GM12878 (cell line): ENCODE measurements around the gene SLC16A6. TPM values are rescaled to one million over a fixed set of nuclear protein-coding genes. Genes with fewer than 3 reads are reported as not detected.

ENCODE experiments used
- ATAC-seq: fragments of 200-7000 bp; cut with Tn5 transposase; 3 replicates; pipeline ENCODE4 v1.9.1; 2020; ENCODE audit warnings: mild to moderate bottlenecking, moderate library complexity
- BruUV-seq: library from RNA; stranded (reverse); fragments of 400-500 nt; replicated peaks from 2 replicates; lab custom pipeline; 2021; lab: Mats Ljungman, UMichigan
- CTCF ChIA-PET: fragments of 300-600 bp; sonication (Branson Sonifier 250); formaldehyde crosslinking; extraction: SDS; loops from one replicate; lab custom pipeline; 2021; ENCODE audit warnings: inconsistent platforms; lab: Yijun Ruan, JAX
- POLR2A ChIA-PET: fragments of 350-600 bp; formaldehyde crosslinking; extraction: SDS; loops from one replicate; lab custom pipeline; 2021; ENCODE audit warnings: inconsistent platforms; lab: Charles Lee
- RAD21 ChIA-PET: fragments of 300-600 bp; sonication (Branson Sonifier 250); formaldehyde crosslinking; loops from one replicate; lab custom pipeline; 2023; ENCODE audit warnings: antibody characterized with exemption; ENCODE audit not compliant: unreplicated experiment; lab: Charles Lee
- SMC1A ChIA-PET: fragments of 300-600 bp; sonication (Branson Sonifier 250); formaldehyde crosslinking; loops from one replicate; lab custom pipeline; 2023; ENCODE audit not compliant: unreplicated experiment, uncharacterized antibody; lab: Charles Lee
- DNase-seq: peaks from one replicate; pipeline ENCODE4 v3.0.0-alpha.2; 2011; ENCODE audit warnings: low read depth, low spot score
- FAIRE-seq: peaks from 3 replicates; lab custom pipeline; 2011; peaks lifted over from hg19 to GRCh38; lab: Jason Lieb, UNC
- H2AFZ ChIP-seq: 2 replicates; pipeline ENCODE4 v1.6.0; 2011; ENCODE audit warnings: low read depth, low read length, control low read depth; ENCODE audit not compliant: control insufficient read depth
- H3K27ac ChIP-seq: 2 replicates; pipeline ENCODE4 v1.5.1; 2011; ENCODE audit warnings: control low read depth; ENCODE audit not compliant: control insufficient read depth, insufficient read depth
- H3K27me3 ChIP-seq, 2 experiments: replicated peaks in 1 of 2; 2 replicates each; pipeline versions ENCODE4 v1.6.0 to v1.6.1; 2011; ENCODE audit warnings: low read length in 1 of 2; ENCODE audit not compliant: control insufficient read depth in 2 of 2, insufficient read depth in 2 of 2
- H3K36me3 ChIP-seq, 2 experiments: 2 replicates each; pipeline ENCODE4 v1.5.1; 2011; ENCODE audit warnings: low read length in 1 of 2; ENCODE audit not compliant: control insufficient read depth in 2 of 2, insufficient read depth in 2 of 2
- H3K4me1 ChIP-seq: 2 replicates; pipeline ENCODE4 v1.6.1; 2011; ENCODE audit warnings: mild to moderate bottlenecking, low read length, moderate library complexity, mixed read lengths; ENCODE audit not compliant: control insufficient read depth, insufficient read depth
- H3K4me2 ChIP-seq: 2 replicates; pipeline ENCODE4 v1.6.0; 2011; ENCODE audit warnings: control low read depth; ENCODE audit not compliant: control insufficient read depth, insufficient read depth
- H3K4me3 ChIP-seq: fragments of 200-600 bp; sonication (generic); 2 replicates; pipeline ENCODE4 v1.5.1; 2016
- H3K79me2 ChIP-seq: 2 replicates; pipeline ENCODE4 v1.6.0; 2011; ENCODE audit warnings: low read length; ENCODE audit not compliant: control insufficient read depth, insufficient read depth
- H3K9ac ChIP-seq: 2 replicates; pipeline ENCODE4 v1.8.0; 2011; ENCODE audit warnings: low read length, control low read depth, mixed read lengths; ENCODE audit not compliant: control insufficient read depth, insufficient read depth
- H3K9me3 ChIP-seq: replicated peaks from 3 replicates; pipeline ENCODE4 v1.5.1; 2011; ENCODE audit warnings: mild to moderate bottlenecking, low read length; ENCODE audit not compliant: control insufficient read depth, insufficient read depth
- H4K20me1 ChIP-seq: 2 replicates; pipeline ENCODE4 v1.6.0; 2011; ENCODE audit not compliant: control insufficient read depth, insufficient read depth
- ASH2L ChIP-seq: fragments of 300-600, 200-600 bp; sonication (generic); IDR thresholded peaks from 2 replicates; pipeline ENCODE4 v1.6.1; 2017; ENCODE audit warnings: low read depth, mild to moderate bottlenecking, borderline replicate concordance
- CUX1 ChIP-seq: IDR thresholded peaks from 2 replicates; pipeline ENCODE4 v1.6.1; 2012; ENCODE audit warnings: improper control_type of control experiment, low read depth, low read length; ENCODE audit not compliant: insufficient replicate concordance
- ELK1 ChIP-seq: IDR thresholded peaks from 2 replicates; pipeline ENCODE4 v1.6.1; 2012; ENCODE audit warnings: low read depth, low read length, improper control_type of control experiment
- EP300 ChIP-seq, 2 experiments: fragments of 150-350 bp in 1 of 2; IDR thresholded peaks; 2 replicates each; pipeline ENCODE4 v1.6.1; 2011 to 2012; ENCODE audit warnings: low read depth in 2 of 2, low read length in 2 of 2, borderline replicate concordance in 1 of 2, improper control_type of control experiment in 1 of 2, inconsistent platforms in 1 of 2; ENCODE audit not compliant: control insufficient read depth in 1 of 2
- JUNB ChIP-seq: IDR thresholded peaks from 2 replicates; pipeline ENCODE4 v1.6.1; 2016; ENCODE audit warnings: antibody characterized with exemption, mild to moderate bottlenecking
- JUND ChIP-seq: IDR thresholded peaks from 2 replicates; pipeline ENCODE4 v1.6.1; 2012; ENCODE audit warnings: low read depth, mild to moderate bottlenecking, low read length, improper control_type of control experiment, moderate library complexity
- KLF5 ChIP-seq: fragments of 450-650 bp; IDR thresholded peaks from 2 replicates; pipeline ENCODE4 v1.6.1; 2014; ENCODE audit warnings: mild to moderate bottlenecking; ENCODE audit not compliant: partially characterized antibody
- MEF2A ChIP-seq: IDR thresholded peaks from 2 replicates; pipeline ENCODE4 v1.6.1; 2011; ENCODE audit warnings: low read depth, mild to moderate bottlenecking, low read length, moderate library complexity; ENCODE audit not compliant: insufficient read depth
- MXI1 ChIP-seq: fragments of 150-350 bp; IDR thresholded peaks from 2 replicates; pipeline ENCODE4 v1.6.1; 2011; ENCODE audit warnings: low read depth, mild to moderate bottlenecking, inconsistent platforms, low read length, improper control_type of control experiment
- MYB ChIP-seq: fragments of 150-350 bp; IDR thresholded peaks from 2 replicates; pipeline ENCODE4 v1.6.1; 2014; ENCODE audit warnings: mild to moderate bottlenecking, low read depth, low read length, borderline replicate concordance
- SIX5 ChIP-seq: IDR thresholded peaks from 2 replicates; pipeline ENCODE4 v1.6.1; 2011; ENCODE audit warnings: mild to moderate bottlenecking, low read depth, low read length, moderate library complexity; ENCODE audit not compliant: severe bottlenecking
- WGBS: methylation state at CpG from one replicate; pipeline ENCODE4 v1.1.6; 2016; ENCODE audit warnings: low lambda C conversion rate; ENCODE audit not compliant: insufficient replicate concordance, insufficient coverage; ENCODE audit errors: missing lambda C conversion rate; 5-methylcytosine and 5-hydroxymethylcytosine counted together
- in situ Hi-C: fragments of 300-500 bp; cut with MboI; formaldehyde crosslinking; loops from 9 replicates; pipeline ENCODE4 v1.14.3; 2018; ENCODE audit warnings: mixed read lengths
- intact Hi-C: fragments of 100-400 bp; cut with micrococcal nuclease; formaldehyde crosslinking; loops from one replicate; pipeline ENCODE4 v1.14.2; 2022; ENCODE audit not compliant: unreplicated experiment
- polyA plus RNA-seq, 11 experiments: library from polyadenylated mRNA; depleted of rRNA in 4 of 11; unstranded in 6 of 11; stranded (reverse) in 5 of 11; fragments of >200 nt; fragmentation: Nextera tagmentation in 4 of 11; fragmentation: Illumina TruSeq in 1 of 11; extraction: Ambion mirVana in 4 of 11; extraction: Trizol in 1 of 11; gene quantifications; 1 replicate in 1 of 11; 2 replicates in 10 of 11; pipeline versions ENCODE4 v1.2.1 to v1.2.3, GENCODE V29; 2011 to 2016; ENCODE audit warnings: inconsistent platforms in 2 of 11, missing spikeins in 2 of 11, low read depth in 1 of 11
- total RNA-seq, 4 experiments: library from RNA; depleted of rRNA in 3 of 4; stranded (reverse); fragments of >200 nt in 3 of 4; fragmentation: Illumina TruSeq in 1 of 4; extraction: Trizol in 1 of 4; gene quantifications; 2 replicates each; pipeline versions ENCODE4 v1.2.1 to v1.2.3, GENCODE V29; 2013 to 2021
- TF ChIP-seq, protein P1 (sequence below): fragments of 450-650 bp; IDR thresholded peaks from 2 replicates; pipeline ENCODE4 v1.6.1; 2017; ENCODE audit warnings: mild to moderate bottlenecking, moderate library complexity

The SLC16A6 gene
- total and polyA plus RNA-seq, 10 of the 15 experiments (the other 5 are each of a cell fraction or from before 2014, with no cell fraction given) = 2.4 to 8.8 (median 6.0) TPM

DNA sequence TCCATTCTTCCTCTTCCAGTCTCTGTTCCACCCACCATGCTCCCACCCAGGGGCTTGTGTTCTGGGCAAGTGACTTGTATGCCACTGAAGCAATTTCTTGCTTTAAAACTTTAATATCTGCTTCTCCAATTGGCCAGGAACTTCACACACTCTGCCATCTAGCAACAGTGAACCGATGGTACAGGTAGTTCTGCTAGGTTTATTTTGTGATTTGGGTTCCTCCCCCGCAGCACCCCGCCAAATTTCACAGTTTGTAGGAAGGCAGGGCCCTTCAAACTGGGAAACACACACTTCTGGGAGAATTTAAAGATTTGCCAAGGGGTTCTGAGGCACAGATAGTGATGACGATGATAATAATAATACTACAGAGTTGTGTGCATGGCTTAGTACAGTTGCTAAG, 3.7 kb upstream of the SLC16A6 start (continued):
- no peak for TF ChIP-seq CUX1
- TF ChIP-seq ASH2L = no peak
- no peak for TF ChIP-seq JUND

GRCh38 chr17:68294196-68294555, 3.2 kb upstream of the SLC16A6 start:
- H3K4me1 ChIP-seq = peaks cover 10% of the 10 kb centered on the region
- WGBS = 93% methylated on average over 3 of the region's 3 CpGs
- H2AFZ ChIP-seq = no peak overlapping the region
- no TSS peak for BruUV-seq
- no peak overlapping the region for H3K4me2 ChIP-seq
- FAIRE-seq = no peak
- no peaks in the 10 kb centered on the region for H4K20me1 ChIP-seq
- no peaks in the 10 kb centered on the region for H3K27me3 ChIP-seq
- H3K27ac ChIP-seq = no peak overlapping the region
- ChIA-PET CTCF (interaction anchor here (1.5 kb wide), 1 partner anchor 11 kb away, joined by 3 read pairs; no protein-coding TSS in a partner anchor), RAD21 (no interaction called here), POLR2A (interaction anchor here (0.7 kb wide), 1 partner anchor 18 kb away, joined by 5 read pairs; no protein-coding TSS in a partner anchor), SMC1A (no interaction called here)
- no peaks in the 10 kb centered on the region for H3K36me3 ChIP-seq
- in situ Hi-C loops (no loop called here), intact Hi-C loops (loop anchor here (5.0 kb wide), 2 partner anchors 47 to 53 kb away; partner anchors contain the start of gene AMZ2)
- no peak overlapping the region for H3K9ac ChIP-seq
- peaks cover 24% of the 10 kb centered on the region for H3K79me2 ChIP-seq
- no peak for ATAC-seq
- DNase-seq = no peak
- H3K4me3 ChIP-seq = no peak overlapping the region
- H3K9me3 ChIP-seq = no peaks in the 10 kb centered on the region
- no peak for TF ChIP-seq KLF5
- TF ChIP-seq MXI1 = no peak
- TF ChIP-seq MYB = no peak
- TF ChIP-seq, protein P1, sequence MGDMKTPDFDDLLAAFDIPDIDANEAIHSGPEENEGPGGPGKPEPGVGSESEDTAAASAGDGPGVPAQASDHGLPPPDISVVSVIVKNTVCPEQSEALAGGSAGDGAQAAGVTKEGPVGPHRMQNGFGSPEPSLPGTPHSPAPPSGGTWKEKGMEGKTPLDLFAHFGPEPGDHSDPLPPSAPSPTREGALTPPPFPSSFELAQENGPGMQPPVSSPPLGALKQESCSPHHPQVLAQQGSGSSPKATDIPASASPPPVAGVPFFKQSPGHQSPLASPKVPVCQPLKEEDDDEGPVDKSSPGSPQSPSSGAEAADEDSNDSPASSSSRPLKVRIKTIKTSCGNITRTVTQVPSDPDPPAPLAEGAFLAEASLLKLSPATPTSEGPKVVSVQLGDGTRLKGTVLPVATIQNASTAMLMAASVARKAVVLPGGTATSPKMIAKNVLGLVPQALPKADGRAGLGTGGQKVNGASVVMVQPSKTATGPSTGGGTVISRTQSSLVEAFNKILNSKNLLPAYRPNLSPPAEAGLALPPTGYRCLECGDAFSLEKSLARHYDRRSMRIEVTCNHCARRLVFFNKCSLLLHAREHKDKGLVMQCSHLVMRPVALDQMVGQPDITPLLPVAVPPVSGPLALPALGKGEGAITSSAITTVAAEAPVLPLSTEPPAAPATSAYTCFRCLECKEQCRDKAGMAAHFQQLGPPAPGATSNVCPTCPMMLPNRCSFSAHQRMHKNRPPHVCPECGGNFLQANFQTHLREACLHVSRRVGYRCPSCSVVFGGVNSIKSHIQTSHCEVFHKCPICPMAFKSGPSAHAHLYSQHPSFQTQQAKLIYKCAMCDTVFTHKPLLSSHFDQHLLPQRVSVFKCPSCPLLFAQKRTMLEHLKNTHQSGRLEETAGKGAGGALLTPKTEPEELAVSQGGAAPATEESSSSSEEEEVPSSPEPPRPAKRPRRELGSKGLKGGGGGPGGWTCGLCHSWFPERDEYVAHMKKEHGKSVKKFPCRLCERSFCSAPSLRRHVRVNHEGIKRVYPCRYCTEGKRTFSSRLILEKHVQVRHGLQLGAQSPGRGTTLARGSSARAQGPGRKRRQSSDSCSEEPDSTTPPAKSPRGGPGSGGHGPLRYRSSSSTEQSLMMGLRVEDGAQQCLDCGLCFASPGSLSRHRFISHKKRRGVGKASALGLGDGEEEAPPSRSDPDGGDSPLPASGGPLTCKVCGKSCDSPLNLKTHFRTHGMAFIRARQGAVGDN = no peak
- no peak for TF ChIP-seq ELK1
- TF ChIP-seq EP300 (IDR thresholded peaks at IDR 0.05; ENCODE audit: borderline replicate concordance in 1 of 2, control insufficient read depth in 1 of 2, low read depth in 2 of 2, low read length in 2 of 2) = no peak
- TF ChIP-seq SIX5 = no peak
- TF ChIP-seq JUNB = no peak
- TF ChIP-seq MEF2A = no peak
